Neural cell (in vitro differentiated cells): ENCODE data around the gene SORCS1.

ENCODE experiments used
- EP300 ChIP-seq: fragments of 450-650 bp; conservative IDR thresholded peaks from 2 replicates; pipeline ENCODE4 v1.6.1; 2014; ENCODE audit warnings: antibody characterized with exemption, mild to moderate bottlenecking, moderate library complexity; ENCODE audit not compliant: poor library complexity, severe bottlenecking
- EZH2 ChIP-seq: fragments of 200-600, 300-800 bp; shearing (Covaris generic), sonication (generic); IDR thresholded peaks from 2 replicates; pipeline ENCODE4 v1.6.1; 2014; ENCODE audit warnings: antibody characterized with exemption, low read length, borderline replicate concordance, mild to moderate bottlenecking; ENCODE audit not compliant: insufficient read depth, poor library complexity, severe bottlenecking
- MXI1 ChIP-seq: fragments of 450-650 bp; conservative IDR thresholded peaks from 2 replicates; pipeline ENCODE4 v1.6.1; 2014; ENCODE audit warnings: antibody characterized with exemption, mild to moderate bottlenecking; ENCODE audit not compliant: poor library complexity, severe bottlenecking
- POLR2AphosphoS5 ChIP-seq: IDR thresholded peaks from 2 replicates; pipeline ENCODE4 v1.6.1; 2012
- RAD21 ChIP-seq: fragments of 450-650 bp; conservative IDR thresholded peaks from 2 replicates; pipeline ENCODE4 v1.6.1; 2014; ENCODE audit warnings: antibody characterized with exemption, mild to moderate bottlenecking, moderate library complexity
- SMC3 ChIP-seq: fragments of 450-650 bp; conservative IDR thresholded peaks from 2 replicates; pipeline ENCODE4 v1.6.1; 2014; ENCODE audit warnings: antibody characterized with exemption, mild to moderate bottlenecking, moderate library complexity; ENCODE audit not compliant: poor library complexity
- TAF1 ChIP-seq: IDR thresholded peaks from 2 replicates; pipeline ENCODE4 v1.6.1; 2012; ENCODE audit warnings: low read depth
- TF ChIP-seq, protein P1 (sequence below): fragments of 450-650 bp; IDR thresholded peaks from 2 replicates; pipeline ENCODE4 v1.5.1; 2014; ENCODE audit warnings: antibody characterized with exemption, mild to moderate bottlenecking, moderate library complexity; ENCODE audit not compliant: poor library complexity, severe bottlenecking
- TF ChIP-seq, protein P2 (sequence below): IDR thresholded peaks from 2 replicates; pipeline ENCODE4 v1.6.1; 2012; ENCODE audit warnings: borderline replicate concordance

DNA sequence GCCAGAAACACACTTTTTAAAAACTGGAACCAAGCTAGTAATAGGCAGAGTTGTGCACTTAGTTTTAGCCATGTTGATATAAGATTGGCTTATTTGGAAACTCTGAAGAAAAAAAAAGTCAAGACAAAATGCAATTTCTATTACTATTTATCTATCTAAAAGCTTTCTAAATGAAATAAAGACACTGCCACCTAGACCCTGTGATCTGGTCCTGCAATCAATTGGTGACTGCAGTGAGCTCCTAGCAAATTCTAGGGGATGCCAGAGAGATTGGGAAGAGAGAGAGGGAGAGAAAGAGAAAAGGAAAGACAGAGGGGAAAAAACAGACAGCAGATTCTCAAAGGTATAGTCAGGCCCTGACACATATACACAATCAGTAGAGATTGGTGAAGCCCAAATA is 25.3 kb downstream of the SORCS1 start:
- TF ChIP-seq, protein P1, sequence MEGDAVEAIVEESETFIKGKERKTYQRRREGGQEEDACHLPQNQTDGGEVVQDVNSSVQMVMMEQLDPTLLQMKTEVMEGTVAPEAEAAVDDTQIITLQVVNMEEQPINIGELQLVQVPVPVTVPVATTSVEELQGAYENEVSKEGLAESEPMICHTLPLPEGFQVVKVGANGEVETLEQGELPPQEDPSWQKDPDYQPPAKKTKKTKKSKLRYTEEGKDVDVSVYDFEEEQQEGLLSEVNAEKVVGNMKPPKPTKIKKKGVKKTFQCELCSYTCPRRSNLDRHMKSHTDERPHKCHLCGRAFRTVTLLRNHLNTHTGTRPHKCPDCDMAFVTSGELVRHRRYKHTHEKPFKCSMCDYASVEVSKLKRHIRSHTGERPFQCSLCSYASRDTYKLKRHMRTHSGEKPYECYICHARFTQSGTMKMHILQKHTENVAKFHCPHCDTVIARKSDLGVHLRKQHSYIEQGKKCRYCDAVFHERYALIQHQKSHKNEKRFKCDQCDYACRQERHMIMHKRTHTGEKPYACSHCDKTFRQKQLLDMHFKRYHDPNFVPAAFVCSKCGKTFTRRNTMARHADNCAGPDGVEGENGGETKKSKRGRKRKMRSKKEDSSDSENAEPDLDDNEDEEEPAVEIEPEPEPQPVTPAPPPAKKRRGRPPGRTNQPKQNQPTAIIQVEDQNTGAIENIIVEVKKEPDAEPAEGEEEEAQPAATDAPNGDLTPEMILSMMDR = no peak
- TF ChIP-seq MXI1 (no peak), EZH2 (no peak), TAF1 (no peak), POLR2AphosphoS5 (no peak), EP300 (no peak), SMC3 (no peak), RAD21 (no peak)
- TF ChIP-seq, protein P2, sequence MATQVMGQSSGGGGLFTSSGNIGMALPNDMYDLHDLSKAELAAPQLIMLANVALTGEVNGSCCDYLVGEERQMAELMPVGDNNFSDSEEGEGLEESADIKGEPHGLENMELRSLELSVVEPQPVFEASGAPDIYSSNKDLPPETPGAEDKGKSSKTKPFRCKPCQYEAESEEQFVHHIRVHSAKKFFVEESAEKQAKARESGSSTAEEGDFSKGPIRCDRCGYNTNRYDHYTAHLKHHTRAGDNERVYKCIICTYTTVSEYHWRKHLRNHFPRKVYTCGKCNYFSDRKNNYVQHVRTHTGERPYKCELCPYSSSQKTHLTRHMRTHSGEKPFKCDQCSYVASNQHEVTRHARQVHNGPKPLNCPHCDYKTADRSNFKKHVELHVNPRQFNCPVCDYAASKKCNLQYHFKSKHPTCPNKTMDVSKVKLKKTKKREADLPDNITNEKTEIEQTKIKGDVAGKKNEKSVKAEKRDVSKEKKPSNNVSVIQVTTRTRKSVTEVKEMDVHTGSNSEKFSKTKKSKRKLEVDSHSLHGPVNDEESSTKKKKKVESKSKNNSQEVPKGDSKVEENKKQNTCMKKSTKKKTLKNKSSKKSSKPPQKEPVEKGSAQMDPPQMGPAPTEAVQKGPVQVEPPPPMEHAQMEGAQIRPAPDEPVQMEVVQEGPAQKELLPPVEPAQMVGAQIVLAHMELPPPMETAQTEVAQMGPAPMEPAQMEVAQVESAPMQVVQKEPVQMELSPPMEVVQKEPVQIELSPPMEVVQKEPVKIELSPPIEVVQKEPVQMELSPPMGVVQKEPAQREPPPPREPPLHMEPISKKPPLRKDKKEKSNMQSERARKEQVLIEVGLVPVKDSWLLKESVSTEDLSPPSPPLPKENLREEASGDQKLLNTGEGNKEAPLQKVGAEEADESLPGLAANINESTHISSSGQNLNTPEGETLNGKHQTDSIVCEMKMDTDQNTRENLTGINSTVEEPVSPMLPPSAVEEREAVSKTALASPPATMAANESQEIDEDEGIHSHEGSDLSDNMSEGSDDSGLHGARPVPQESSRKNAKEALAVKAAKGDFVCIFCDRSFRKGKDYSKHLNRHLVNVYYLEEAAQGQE = no peak
